GM18511 (cell line): ENCODE measurements around the gene SPATA31D3.
"Not testable (repeated sequence)": the region's sequence is repeated elsewhere in the genome, so short reads cannot be mapped to it uniquely, and the experiment has no call there.

Experiments
- ATAC-seq: cut with Tn5 transposase; IDR thresholded peaks from one replicate; pipeline ENCODE4 v1.9.1; 2021; ENCODE audit warnings: mild to moderate bottlenecking, moderate library complexity; ENCODE audit not compliant: unreplicated experiment

SPATA31D3 gene

GRCh38 chr9:81943393-81943792 is at the start of gene SPATA31D3:
TSS of gene SPATA31D3 (plus strand) at chr9:81943500. CDS start at chr9:81943586, 86 bp downstream.
- ATAC-seq, result not testable (repeated sequence)

- ATAC-seq, result no peak
Measured at GRCh38 chr9:81893929-81894328, 49.4 kb upstream of the SPATA31D3 start.

GRCh38 chr9:81894891-81895290 is 48.4 kb upstream of the SPATA31D3 start:
- peak; percentile 45 for ATAC-seq

GRCh38 chr9:81896070-81896469 is 47.2 kb upstream of the SPATA31D3 start:
- no peak for ATAC-seq

- ATAC-seq, result no peak
Measured at GRCh38 chr9:81898851-81899250, 44.4 kb upstream of the SPATA31D3 start.

- no peak for ATAC-seq
Measured at GRCh38 chr9:81902196-81902595, 41.1 kb upstream of the SPATA31D3 start.

- no peak for ATAC-seq
Measured at GRCh38 chr9:81902626-81903025, 40.7 kb upstream of the SPATA31D3 start.

GRCh38 chr9:81906671-81907070 is 36.6 kb upstream of the SPATA31D3 start:
- no peak for ATAC-seq

GRCh38 chr9:81912135-81912534 is 31.2 kb upstream of the SPATA31D3 start:
- no peak for ATAC-seq

GRCh38 chr9:81915801-81916505 is 27.3 kb upstream of the SPATA31D3 start:
- ATAC-seq, result no peak

GRCh38 chr9:81918507-81918906 is 24.8 kb upstream of the SPATA31D3 start:
- not testable (repeated sequence) for ATAC-seq

- not testable (repeated sequence) for ATAC-seq
Measured at GRCh38 chr9:81928305-81928704, 15.0 kb upstream of the SPATA31D3 start, which contains the start of gene SPATA31D4. TSS of gene SPATA31D4 (plus strand) at chr9:81928428. CDS start at chr9:81928514, 86 bp downstream.

GRCh38 chr9:81930147-81930546 is 13.2 kb upstream of the SPATA31D3 start:
- not testable (repeated sequence) for ATAC-seq

GRCh38 chr9:81933547-81933946 is 9.8 kb upstream of the SPATA31D3 start:
- not testable (repeated sequence) for ATAC-seq

GRCh38 chr9:81948650-81949049 is 5.3 kb downstream of the SPATA31D3 start:
- not testable (repeated sequence) for ATAC-seq

GRCh38 chr9:81953096-81953495 is 9.8 kb downstream of the SPATA31D3 start:
- no peak for ATAC-seq

GRCh38 chr9:81955625-81956024 is 12.3 kb downstream of the SPATA31D3 start:
- no peak for ATAC-seq

GRCh38 chr9:81964218-81965171 is 21.2 kb downstream of the SPATA31D3 start:
- no peak for ATAC-seq

- ATAC-seq, result no peak
Measured at GRCh38 chr9:81968026-81968425, 24.7 kb downstream of the SPATA31D3 start.

GRCh38 chr9:81969971-81970370 is 26.7 kb downstream of the SPATA31D3 start:
- ATAC-seq, result no peak

- ATAC-seq, result no peak
Measured at GRCh38 chr9:81971727-81972126, 28.4 kb downstream of the SPATA31D3 start.

- ATAC-seq, result no peak
Measured at GRCh38 chr9:81974764-81975163, 31.5 kb downstream of the SPATA31D3 start.
